ENCODE results near the gene CCIN.
"Not testable (repeated sequence)": the region's sequence is repeated elsewhere in the genome, so short reads cannot be mapped to it uniquely, and the experiment has no call there.

Gene CCIN

DNA sequence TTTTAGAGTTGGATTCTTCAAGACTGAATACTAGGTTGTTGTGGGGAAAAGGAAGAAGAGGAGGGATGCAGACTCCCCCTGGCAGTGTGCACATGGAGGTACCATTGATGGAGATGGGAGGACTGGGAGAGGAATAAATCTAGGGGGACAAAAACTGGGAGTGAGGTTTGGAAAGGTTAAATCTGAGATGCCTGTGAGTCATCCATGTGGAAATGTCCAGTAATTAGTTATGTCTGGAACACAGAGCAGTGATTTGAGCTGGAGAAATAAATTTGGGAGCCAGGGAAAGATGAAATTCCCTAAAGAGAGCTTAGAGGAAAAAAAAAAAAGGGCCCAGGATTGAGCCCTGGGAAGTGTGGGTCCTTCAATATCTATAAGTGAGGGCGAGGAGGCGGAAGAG is 8.0 kb upstream of the CCIN start:
- DNase-seq: no peak

DNA sequence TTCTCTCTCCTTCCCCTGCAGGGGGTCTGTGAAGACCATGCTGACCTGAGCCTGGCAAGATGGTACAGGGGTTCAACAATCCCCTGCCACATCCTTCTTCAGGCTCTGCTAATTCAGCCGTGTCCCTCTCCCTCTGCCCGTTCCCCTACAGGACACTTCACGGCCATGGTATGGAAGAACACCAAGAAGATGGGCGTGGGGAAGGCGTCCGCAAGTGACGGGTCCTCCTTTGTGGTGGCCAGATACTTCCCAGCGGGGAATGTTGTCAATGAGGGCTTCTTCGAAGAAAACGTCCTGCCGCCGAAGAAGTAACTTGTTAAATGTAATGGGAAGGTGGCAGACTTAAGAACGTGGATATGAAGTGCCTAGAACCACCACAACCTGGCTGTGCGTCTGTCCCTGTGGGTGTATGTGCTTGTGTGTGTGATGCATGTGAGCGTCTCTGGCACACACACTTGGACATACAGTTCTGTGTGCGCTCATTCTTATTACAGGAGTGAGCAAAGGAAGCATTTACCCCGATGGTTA is 6.9 kb upstream of the CCIN start:
- DNase-seq: no peak

DNA sequence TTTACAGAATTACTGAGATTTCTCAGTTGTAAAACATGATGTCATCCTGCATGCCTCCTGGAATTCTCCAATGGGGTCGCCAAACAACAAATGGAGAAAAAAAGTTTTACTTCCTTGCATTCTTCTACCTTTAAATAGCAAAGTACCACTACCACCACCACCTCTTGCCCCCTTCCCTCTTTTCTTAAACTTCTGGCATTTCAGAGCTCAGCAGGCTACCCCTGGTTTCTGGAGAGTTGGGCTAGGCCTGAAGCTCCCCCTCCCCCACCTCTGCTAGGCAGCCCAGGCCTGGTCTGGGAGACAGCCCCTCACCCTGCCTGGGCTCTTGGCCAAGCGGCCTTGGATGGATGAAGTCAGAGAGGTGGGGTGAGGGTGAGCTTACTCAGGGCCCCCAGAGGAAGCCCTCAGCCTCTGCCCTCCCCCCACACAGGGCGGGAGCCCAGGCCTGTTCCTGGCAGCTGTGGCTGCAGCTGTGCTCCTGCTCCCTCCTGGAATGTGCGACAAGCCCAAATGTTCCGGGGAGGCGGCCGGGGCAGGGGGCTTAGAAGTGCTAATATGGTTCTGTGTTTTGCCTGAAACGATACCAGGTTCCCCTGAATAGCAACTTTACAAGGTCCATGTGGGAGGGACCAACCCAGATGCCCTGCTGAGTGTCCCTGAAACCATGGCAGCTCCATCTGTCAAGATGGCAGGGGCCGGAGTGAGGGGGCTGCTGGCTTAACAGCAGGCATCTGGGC is 6.0 kb upstream of the CCIN start:
- DNase-seq: no peak

DNA sequence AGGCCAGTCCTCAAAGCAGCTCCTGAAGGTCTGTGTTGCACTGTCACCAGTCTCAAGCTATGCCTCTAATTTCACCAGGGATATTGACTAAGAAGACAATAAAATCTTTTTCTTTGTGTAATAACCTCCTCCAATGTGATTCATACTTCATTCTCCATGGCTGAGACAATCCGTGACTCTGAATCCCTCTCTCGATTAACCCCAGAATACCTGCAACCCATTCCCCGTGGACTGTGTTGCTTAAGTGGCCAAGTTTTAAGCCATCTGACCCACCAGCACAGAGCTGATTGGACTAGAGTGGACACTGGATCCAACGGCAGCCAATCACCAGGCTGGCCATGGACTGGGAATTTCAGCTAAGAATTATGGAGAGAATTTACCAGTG is 5.4 kb upstream of the CCIN start:
- no peak for DNase-seq

DNA sequence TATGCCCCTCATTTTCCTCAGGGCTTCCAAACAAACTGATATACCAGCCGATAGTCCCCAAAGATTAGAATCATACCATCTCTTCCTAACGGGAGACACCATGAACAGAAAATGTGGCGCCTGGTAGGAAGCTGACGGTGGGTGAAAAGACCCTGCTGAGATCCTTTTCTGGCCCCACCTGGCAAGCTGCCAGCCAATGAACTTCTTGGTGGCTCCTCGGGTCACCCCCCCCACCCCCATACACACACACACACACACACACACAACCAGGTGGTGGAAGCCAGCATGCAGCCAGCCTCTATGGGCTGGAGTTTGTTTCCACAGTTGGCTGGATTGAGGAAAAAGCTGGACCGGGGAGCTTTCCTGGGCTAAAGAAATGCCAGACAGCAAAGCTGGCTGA is 4.8 kb upstream of the CCIN start:
- DNase-seq: no peak

DNA sequence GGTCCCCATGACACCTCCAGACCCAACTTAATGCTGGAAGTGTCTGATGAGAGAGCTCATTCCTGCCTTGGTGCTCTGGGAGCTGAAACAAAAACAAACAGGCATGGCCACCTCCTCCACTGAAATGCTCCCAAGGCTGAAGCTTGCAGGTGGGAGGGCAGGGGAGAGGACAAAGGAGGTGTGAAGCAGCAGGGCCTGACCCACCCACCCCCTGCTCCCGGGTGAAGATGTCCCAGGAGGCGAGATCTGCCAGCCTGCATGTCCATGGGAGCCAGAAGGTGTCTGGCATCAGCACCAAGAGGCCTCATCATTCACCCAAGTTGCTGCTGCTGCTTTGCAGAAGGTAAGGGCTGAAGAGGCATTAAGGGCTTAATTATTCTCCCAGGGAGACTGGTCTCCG is 4.2 kb upstream of the CCIN start:
- no peak for DNase-seq

DNA sequence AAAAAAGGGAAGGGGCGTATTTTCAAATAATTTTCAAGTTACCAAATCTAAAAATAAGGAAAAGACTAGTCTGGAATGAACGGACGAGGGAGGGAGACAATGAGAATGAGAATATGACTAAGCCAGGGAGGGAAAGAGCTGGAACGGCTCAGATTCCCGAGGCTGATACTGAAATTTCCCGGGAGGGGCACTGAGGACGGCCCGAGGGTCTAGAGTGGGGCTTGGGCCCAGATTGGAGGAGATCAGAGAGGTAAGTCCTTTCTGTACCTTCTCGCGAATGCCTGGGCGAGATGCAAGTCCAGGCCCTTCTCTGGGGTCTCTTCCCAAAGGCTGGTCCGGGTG is 3.4 kb upstream of the CCIN start:
- DNase-seq: no peak

DNA sequence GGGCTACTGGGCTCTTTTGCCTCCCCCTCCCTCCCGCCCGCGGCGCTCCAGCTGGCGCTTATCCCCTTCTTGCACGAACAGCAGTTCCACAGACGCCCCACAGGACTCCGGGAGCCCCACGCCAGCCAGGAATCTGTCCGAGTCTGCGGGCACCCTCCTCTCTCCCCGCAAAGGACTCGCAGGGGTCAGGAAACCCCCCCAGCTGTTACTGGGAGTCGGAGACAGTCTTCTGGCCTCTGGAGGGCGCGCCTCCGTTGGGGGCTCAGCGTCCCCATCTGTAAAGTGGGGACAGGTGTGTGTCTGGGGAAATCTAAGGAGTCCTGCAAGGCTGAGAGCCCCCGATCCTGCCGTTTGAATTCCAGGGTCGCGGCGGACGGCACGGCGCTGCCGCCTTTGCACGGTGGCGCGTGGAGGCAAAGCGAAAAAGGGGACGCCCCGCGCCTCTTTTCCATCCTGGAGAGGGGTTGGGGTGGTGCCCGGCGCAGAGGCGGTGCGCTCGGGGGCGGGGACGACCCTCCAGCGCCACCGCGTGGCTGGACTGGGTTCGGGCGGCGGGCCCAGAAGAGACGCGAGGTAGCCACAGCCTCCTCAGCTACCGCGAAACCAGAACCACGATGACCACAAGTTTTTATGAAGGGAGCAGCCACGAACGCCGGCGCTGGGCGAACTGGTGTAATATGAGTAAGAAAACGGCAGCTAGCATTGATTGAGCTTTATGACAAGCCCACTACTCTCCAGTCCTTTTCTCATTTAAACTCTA is 2.8 kb upstream of the CCIN start:
- DNase-seq: peak; percentile 79 to 81

DNA sequence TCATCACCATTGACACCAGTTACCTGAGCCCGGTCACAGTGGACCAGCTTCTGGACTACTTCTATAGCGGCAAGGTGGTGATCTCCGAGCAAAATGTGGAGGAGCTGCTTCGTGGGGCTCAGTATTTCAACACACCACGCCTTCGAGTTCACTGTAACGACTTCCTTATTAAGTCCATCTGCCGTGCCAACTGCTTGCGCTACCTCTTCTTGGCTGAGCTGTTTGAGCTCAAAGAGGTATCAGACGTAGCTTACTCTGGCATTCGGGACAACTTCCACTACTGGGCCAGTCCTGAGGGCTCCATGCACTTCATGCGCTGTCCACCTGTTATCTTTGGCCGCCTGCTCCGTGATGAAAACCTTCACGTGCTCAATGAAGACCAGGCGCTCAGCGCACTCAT is 520 bp downstream of the CCIN start:
- DNase-seq: peak; percentile 52 to 70

DNA sequence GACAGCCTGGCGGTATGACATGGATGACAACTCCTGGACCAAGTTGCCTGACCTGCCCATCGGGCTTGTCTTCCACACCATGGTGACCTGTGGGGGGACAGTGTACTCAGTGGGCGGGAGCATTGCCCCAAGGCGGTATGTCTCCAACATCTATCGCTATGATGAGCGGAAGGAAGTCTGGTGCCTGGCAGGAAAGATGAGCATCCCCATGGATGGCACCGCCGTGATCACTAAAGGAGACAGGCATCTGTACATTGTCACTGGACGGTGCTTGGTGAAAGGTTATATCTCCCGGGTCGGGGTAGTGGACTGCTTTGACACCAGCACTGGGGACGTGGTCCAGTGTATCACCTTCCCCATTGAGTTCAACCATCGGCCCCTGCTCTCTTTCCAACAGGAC is 1.3 kb downstream of the CCIN start:
- no peak for DNase-seq

DNA sequence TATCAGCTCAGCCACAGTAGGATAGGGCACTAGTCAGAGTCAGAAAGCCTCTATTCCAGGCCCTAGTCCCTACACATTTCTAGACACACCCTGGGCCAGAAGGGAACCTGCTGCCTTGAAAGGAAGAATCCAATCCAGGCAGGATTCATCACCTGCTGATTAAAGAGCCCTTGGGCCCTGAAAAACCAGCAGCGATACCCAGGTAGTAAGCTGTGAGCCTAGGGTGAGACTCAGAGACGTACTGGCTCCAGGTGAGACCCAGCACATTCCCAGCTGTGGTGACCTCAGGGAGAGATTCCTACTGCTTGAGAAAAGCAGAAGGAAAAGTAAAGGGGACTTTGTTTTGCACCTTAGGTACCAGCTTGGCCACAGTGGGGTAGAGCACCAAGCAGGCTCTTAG is 4.7 kb downstream of the CCIN start:
- DNase-seq: no peak

DNA sequence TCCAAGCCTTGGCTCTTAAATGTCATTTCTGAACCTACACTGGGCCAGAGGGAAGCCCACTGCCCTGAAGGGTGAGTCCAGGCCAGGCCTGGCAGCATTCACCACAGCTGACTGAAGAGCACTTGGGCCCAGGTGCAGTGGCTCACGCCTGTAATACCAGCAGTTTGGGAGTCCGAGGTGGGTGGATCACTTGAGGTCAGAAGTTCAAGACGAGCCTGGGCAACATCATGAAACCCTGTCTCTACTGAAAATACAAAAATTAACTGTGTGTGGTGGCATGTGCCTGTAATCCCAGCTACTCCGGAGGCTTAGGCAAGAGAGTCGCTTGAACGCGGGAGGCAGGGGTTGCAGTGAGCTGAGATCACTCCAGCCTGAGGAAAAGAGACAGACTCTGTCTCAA is 5.1 kb downstream of the CCIN start:
- DNase-seq: no peak

DNA sequence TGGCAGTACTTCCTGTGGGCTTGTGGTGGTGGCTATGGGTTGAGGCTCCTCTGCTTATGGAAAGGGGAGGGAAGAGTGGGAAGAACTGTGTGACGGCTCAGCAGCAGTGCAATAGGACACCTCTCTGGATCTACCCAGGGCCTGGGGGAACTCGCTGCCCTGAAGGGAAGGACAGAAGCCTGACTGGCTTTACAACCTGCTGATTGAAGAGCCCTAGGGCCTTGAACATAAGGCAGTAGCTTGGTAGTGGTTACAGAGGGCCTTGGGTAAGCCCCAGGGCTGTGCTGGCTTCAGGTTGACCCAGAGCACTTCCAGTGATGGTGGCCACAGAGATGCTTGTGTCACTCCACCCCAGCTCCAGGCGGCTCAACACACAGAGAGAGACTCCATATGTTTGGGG is 5.5 kb downstream of the CCIN start:
- DNase-seq: no peak

DNA sequence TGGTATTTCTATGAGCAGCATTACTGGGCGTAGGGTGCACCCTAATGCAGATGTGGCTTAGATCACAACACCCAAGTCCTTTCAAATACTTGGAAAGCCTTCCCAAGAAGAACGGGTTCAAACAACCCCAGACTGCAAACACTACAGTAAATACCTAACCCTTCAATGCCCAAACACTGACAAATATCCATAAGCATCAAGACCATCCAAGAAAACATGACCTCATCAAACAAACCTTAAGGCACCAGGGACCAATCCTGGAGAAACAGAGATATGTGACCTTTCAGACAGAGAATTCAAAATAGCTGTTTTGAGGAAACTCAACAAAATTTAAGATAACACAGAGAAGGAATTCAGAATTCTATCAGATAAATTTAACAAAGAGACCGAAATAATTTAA is 6.0 kb downstream of the CCIN start:
- DNase-seq: not testable (repeated sequence)

DNA sequence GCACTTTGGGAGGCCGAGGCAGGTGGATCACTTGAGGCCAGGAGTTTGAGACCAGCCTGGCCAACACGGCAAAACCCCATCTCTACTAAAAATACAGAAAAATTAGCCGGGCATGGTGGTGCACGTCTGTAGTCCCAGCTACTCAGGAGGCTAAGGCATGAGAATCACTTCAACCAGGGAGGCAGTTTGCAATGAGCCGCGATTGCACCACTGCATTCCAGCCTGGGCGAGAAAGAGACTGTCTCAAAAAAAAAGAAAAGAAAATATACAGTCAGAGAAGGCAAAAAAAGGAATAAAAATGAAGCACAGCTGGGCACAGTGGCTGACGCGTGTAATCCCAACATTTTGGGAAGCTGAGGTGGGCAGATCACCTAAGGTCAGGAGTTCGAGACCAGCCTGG is 7.3 kb downstream of the CCIN start:
- DNase-seq: not testable (repeated sequence)

DNA sequence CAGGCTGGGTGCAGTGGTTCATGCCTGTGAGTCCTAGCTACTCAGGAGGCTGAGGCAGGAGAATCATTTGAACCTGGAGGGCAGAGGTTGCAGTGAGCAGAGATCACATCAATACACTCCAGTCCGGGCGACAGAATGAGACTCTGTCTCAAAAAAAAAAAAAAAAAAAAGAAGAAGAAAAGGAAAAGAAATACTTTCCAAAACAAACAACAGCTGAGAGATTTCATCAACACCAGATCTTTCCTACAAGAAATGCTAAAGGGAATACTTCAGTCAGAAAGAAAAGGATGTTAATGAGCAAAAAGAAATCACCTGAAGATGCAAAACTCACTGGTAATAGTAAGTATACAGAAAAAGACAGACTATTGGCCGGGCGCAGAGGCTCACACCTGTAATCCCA is 8.4 kb downstream of the CCIN start:
- DNase-seq: no peak

DNA sequence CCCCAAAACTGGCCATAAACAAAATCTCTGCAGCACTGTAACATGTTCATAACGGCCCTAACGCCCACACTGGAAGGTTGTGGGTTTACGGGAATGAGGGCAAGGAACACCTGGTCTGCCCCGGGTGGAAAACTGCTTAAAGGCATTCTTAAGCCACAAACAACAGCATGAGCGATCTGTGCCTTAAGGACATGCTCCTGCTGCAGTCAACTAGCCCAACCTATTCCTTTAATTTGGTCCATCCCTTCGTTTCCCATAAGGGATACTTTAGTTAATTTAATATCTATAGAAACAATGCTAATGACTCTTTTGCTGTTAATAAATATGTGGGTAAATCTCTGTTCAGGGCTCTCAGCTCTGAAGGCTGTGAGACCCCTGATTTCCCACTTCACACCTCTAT is 11.1 kb downstream of the CCIN start:
- not testable (repeated sequence) for DNase-seq

DNA sequence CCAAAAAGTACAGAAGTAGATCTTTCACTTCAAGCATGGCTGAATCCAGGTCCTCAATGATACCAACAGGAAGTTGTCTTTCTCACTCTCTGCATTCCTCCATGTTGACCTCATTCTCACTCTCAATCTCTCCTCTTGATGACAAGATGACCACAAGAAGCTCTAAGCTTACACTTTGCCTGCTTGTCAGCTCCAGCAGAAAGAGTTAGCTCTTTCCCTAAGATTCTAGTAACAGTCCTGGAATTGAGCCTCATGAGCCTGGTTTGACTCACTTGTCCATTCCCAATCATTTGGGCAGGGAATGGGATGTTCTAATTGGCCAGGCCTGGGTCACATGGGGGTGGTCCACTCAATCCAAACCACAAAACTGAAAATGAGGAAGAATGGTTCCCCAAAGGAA is 18.2 kb downstream of the CCIN start:
- DNase-seq: no peak

DNA sequence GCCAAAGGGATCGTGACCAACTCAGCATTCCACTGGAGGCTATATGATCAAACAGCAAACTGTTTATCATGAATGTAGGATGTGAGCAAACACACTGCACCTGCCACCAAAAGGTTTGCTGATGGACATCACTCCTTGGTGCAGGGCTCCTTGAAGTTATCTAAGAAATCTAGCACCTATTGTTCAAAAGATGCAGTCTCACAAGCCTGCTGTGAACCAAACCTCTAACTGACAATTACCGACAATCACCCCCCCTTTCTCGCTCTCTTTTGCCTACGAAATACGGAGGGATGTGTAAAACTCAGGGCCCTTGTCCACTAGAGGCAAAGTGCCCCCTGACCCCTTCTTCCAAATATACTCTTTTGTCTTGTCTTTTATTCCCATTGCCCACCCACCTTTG is 19.0 kb downstream of the CCIN start:
- DNase-seq: no peak

DNA sequence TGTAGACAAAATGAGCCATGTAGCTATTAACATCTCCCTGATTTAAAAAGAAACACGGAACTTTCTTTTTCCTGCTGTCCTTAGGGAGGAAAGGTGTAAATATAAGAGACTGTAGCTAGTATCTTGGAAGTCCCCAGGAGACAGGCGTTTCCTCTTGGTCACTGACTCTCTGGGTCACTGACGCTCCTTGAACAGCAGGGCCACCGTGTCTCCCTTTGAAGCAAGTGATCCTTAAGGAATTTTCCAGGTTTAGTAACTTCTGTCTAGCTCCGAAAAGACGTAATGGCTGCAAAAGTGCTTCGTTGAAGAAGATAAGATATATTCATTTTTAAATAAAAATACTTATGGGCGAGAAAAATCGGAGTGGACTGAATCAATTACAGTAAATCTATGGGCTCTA is 20.8 kb downstream of the CCIN start:
- DNase-seq: peak; percentile 26 to 60

DNA sequence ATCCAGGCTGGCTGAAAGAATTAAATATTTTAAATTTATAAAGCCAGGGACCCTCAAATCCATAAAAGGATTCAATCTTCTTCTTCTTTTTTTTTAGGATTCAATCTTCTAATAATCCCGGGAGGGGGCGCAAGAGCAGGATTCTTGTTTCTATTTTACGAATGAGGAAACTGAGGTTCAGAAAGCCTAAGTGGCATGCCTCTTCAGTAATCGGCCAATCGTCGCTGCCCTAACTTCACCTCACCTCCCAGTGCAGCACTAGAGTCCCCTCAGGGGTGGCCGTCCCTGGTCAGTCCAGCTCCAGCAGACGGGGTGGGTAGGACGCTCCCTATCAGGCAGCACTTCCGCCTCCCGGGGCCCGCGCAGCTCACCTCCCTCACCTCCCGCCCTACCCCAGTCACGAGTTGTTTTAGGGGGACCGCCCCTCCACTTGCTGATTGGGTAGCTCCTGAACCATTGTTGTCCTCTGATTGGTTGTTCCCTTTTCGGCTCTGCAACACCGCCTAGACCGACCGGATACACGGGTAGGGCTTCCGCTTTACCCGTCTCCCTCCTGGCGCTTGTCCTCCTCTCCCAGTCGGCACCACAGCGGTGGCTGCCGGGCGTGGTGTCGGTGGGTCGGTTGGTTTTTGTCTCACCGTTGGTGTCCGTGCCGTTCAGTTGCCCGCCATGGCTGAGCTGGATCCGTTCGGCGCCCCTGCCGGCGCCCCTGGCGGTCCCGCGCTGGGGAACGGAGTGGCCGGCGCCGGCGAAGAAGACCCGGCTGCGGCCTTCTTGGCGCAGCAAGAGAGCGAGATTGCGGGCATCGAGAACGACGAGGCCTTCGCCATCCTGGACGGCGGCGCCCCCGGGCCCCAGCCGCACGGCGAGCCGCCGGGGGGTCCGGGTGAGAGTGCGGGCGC is 21.5 kb downstream of the CCIN start, which contains the start of gene CLTA:
TSS of gene CLTA (plus strand) at position 534 of the 902 bp plus-strand sequence. CDS start at position 670, 136 bp downstream.
- DNase-seq: peak; percentile 99

DNA sequence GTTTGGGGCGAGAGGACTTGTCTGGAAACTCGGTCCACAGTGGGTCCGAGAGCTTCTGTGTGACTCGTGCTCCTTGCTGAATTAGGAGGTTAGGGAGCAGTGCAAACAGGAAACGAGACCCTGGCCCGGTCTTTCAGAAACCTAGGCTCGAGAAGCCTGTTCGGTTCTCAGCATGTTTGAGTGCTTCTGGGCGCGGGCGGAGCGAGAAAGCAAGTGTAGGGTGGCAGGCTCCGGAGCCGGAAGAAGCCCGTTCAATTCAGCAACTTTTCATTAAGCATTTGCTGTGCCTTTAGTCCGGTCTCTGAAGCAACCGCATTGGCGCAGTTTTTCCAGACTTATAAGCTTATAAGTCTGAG is 22.1 kb downstream of the CCIN start:
- DNase-seq: peak; percentile 38 to 61

DNA sequence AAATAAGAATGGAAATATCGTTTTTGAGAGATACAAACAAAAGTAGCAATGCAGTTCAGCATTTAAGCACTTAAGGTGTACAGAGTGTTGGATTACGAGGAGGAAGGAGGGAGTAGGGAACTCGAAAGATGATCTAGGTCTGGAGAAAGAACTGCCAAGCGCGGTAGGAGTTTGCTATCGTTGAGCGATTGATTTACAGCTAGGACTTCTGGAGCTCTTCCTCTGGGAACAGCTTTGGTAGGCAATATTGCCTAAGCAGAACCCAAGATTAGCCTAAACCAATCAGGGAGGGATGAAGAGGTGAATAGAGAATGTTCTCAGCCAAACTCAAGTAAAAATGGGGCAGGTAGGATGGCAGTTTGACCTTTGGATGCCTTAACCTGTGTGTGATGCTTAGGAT is 22.5 kb downstream of the CCIN start:
- no peak for DNase-seq
